PC-9 (cell line): ENCODE data around the gene CFAP97D2.

Experiments used
- EZH2 ChIP-seq: fragments of 200-600 bp; sonication (generic); IDR thresholded peaks from 2 replicates; pipeline ENCODE4 v1.8.0; 2017; ENCODE audit warnings: antibody characterized with exemption, low read depth
- TF ChIP-seq, protein P1 (sequence below): fragments of 200-600 bp; sonication (generic); conservative IDR thresholded peaks from 2 replicates; pipeline ENCODE4 v1.6.1; 2017; ENCODE audit warnings: mixed run types, antibody characterized with exemption, mild to moderate bottlenecking, moderate library complexity

DNA sequence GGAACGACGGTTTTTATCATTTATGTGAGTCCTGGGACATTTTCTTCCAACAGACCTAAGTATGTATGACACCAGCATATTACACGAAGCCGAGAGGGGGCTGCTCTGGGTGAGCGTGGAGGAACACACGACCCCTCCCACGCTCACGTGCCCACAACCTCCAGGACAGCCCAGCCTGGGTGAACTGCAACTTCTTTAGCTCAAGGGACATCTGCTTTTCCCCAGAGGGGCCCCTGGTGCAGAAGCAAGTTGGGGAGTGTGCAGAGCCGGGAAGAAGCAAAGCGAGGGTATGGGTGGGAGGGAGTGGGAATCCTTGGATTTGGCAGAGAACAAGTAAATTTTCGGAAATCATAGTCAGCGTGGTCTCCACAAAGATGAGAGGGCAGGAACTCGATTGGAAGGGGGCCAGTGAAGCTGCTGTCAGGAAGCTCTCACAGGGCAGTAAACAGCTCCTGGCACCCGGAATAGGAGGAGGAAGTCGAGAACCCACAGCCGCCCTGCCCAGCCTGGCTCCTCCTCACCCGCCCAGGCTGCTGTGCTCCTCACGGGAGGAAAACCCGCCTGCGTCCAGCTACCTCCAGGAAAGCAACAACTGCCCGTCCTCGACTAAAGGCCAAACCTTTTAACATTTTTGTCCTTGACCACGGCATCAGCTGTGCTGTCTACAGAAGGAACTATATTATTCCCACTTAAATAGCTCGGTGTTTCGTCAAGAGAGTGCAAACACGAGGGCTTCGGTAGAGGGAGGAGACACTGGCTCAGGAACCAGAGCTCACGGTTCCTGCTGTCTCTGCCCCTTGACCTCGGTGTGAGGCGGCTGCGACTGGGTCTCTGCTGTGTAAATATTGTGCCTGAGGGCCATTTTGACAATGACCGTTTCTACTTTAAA, 17.2 kb upstream of the CFAP97D2 start:
- no peak for TF ChIP-seq EZH2
- TF ChIP-seq, protein P1, sequence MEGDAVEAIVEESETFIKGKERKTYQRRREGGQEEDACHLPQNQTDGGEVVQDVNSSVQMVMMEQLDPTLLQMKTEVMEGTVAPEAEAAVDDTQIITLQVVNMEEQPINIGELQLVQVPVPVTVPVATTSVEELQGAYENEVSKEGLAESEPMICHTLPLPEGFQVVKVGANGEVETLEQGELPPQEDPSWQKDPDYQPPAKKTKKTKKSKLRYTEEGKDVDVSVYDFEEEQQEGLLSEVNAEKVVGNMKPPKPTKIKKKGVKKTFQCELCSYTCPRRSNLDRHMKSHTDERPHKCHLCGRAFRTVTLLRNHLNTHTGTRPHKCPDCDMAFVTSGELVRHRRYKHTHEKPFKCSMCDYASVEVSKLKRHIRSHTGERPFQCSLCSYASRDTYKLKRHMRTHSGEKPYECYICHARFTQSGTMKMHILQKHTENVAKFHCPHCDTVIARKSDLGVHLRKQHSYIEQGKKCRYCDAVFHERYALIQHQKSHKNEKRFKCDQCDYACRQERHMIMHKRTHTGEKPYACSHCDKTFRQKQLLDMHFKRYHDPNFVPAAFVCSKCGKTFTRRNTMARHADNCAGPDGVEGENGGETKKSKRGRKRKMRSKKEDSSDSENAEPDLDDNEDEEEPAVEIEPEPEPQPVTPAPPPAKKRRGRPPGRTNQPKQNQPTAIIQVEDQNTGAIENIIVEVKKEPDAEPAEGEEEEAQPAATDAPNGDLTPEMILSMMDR = no peak
